Measurements from ENCODE around the gene BICDL1. TPM values are rescaled to one million over a fixed set of nuclear protein-coding genes. Genes with fewer than 3 reads are reported as not detected.

BICDL1 gene
- total and polyA plus RNA-seq, 2 donors (not counting 1 experiment from before 2014, with no cell fraction given): not detected

DNA sequence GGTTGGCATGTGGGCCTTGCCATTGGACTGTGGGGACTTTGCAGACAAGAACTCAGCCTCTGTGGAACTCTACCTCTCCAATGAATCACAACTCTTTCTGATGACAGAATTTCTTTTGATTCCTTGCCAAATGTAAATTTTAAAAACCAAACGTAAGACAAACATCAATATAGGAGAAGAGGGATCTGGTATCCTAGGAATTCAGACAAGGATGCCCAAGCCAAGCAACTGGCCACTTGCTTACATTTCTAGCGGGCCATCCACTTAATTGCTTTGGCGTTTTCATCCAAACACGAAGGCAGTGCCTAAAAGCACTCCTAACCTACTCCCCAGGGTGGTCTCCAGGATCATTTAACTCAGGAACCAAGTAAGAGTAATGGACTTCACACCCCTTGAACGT is 150.9 kb downstream of the BICDL1 start:
- TF ChIP-seq, protein P1, sequence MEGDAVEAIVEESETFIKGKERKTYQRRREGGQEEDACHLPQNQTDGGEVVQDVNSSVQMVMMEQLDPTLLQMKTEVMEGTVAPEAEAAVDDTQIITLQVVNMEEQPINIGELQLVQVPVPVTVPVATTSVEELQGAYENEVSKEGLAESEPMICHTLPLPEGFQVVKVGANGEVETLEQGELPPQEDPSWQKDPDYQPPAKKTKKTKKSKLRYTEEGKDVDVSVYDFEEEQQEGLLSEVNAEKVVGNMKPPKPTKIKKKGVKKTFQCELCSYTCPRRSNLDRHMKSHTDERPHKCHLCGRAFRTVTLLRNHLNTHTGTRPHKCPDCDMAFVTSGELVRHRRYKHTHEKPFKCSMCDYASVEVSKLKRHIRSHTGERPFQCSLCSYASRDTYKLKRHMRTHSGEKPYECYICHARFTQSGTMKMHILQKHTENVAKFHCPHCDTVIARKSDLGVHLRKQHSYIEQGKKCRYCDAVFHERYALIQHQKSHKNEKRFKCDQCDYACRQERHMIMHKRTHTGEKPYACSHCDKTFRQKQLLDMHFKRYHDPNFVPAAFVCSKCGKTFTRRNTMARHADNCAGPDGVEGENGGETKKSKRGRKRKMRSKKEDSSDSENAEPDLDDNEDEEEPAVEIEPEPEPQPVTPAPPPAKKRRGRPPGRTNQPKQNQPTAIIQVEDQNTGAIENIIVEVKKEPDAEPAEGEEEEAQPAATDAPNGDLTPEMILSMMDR (conservative IDR thresholded peaks at IDR 0.05 in 1 of 2, IDR thresholded peaks at IDR 0.05 in 1 of 2; ENCODE audit: low read depth in 1 of 2, low read length in 2 of 2): no peak
- no peak for TF ChIP-seq EZH2 (IDR thresholded peaks at IDR 0.05; ENCODE audit: low read length, missing control alignments)
- peak in 1 of 2 donors; percentile 65 for DNase-seq (ENCODE audit: low read depth in 2 of 2)
- no peaks in the 10 kb centered on the region for H3K4me1 ChIP-seq (ENCODE audit: control insufficient read depth, extremely low read depth, insufficient read depth, low read length)
- H3K79me2 ChIP-seq (ENCODE audit: control insufficient read depth, insufficient read depth, low read length): no peaks in the 10 kb centered on the region
- H3K27ac ChIP-seq (ENCODE audit: insufficient read depth, low read length): no peak overlapping the region
- H3K9me3 ChIP-seq (ENCODE audit: control insufficient read depth, insufficient read depth, low read depth, low read length): no peaks in the 10 kb centered on the region
- peak overlapping the region; percentile 1 for H3K9ac ChIP-seq (ENCODE audit: insufficient read depth, low read length)
- peaks cover 46% of the 10 kb centered on the region for H3K36me3 ChIP-seq (ENCODE audit: control insufficient read depth, insufficient read depth, low read length)
- H3K4me2 ChIP-seq (ENCODE audit: extremely low read depth, insufficient read depth, low read length): peak overlapping the region; percentile 10
- H3K4me3 ChIP-seq (replicated peaks in 1 of 4; ENCODE audit: control extremely low read depth in 1 of 4, insufficient read depth in 1 of 4, low read depth in 3 of 4, low read length in 4 of 4): no peak overlapping the region
- H4K20me1 ChIP-seq (ENCODE audit: control insufficient read depth, extremely low read depth, insufficient read depth, low read length): no peaks in the 10 kb centered on the region
- H3K27me3 ChIP-seq (ENCODE audit: control insufficient read depth, insufficient read depth, low read length): no peaks in the 10 kb centered on the region
- no peak overlapping the region for H2AFZ ChIP-seq (ENCODE audit: low read length)

DNA sequence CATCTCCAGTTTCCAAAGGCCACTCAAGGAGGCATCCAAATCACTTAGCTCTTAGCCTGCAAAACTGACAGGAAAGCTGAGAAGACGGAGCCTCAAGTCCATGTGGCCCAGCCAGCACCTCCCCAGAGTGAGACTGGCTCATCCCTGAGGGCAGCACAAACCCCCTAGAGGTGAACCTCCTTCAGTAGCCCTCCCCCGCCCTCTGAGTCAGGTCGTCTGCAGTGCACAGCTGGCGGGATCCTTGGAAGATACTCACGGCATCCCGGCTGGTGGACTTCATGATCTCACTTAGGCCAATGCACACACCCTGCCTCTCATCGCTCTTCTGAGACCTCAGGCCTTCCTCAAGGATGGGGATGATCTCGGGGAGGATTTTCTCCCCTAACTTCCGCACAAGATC is 151.6 kb downstream of the BICDL1 start:
- Histone ChIP-seq H2AFZ (ENCODE audit: low read length) (no peak overlapping the region), H3K4me2 (ENCODE audit: extremely low read depth, insufficient read depth, low read length) (no peak overlapping the region), H3K27ac (ENCODE audit: insufficient read depth, low read length) (no peak overlapping the region), H3K4me1 (ENCODE audit: control insufficient read depth, extremely low read depth, insufficient read depth, low read length) (no peaks in the 10 kb centered on the region), H3K36me3 (ENCODE audit: control insufficient read depth, insufficient read depth, low read length) (peaks cover 49% of the 10 kb centered on the region), H3K4me3 (replicated peaks in 1 of 4; ENCODE audit: control extremely low read depth in 1 of 4, insufficient read depth in 1 of 4, low read depth in 3 of 4, low read length in 4 of 4) (no peak overlapping the region), H3K9me3 (ENCODE audit: control insufficient read depth, insufficient read depth, low read depth, low read length) (no peaks in the 10 kb centered on the region), H4K20me1 (ENCODE audit: control insufficient read depth, extremely low read depth, insufficient read depth, low read length) (no peaks in the 10 kb centered on the region), H3K79me2 (ENCODE audit: control insufficient read depth, insufficient read depth, low read length) (no peaks in the 10 kb centered on the region), H3K27me3 (ENCODE audit: control insufficient read depth, insufficient read depth, low read length) (no peaks in the 10 kb centered on the region), H3K9ac (ENCODE audit: insufficient read depth, low read length) (no peak overlapping the region)
- TF ChIP-seq, protein P1 (conservative IDR thresholded peaks at IDR 0.05 in 1 of 2, IDR thresholded peaks at IDR 0.05 in 1 of 2; ENCODE audit: low read depth in 1 of 2, low read length in 2 of 2): no peak
- no peak for TF ChIP-seq EZH2 (IDR thresholded peaks at IDR 0.05; ENCODE audit: low read length, missing control alignments)
- no peak for DNase-seq (ENCODE audit: low read depth in 2 of 2)

DNA sequence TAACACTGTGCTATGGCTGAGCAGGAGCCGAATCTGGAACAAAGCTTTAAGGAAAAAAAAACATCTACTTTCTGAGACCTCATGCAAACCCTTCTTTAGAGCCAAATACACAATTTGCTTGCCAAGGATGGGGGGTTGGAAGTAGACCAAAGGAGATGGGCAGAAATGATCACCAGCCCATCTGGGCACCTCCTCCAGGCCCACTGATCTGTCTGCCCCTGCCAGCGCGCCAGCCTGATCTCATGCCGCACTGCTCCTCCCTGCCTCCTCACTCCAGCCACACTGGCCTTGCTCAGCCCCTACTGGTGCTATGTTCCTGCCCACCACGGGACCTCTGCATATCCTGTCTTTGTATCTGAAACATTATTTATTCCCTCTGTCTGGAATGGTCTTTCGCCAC is 152.3 kb downstream of the BICDL1 start:
- no peak overlapping the region for H3K4me2 ChIP-seq (ENCODE audit: extremely low read depth, insufficient read depth, low read length)
- peaks cover 47% of the 10 kb centered on the region for H3K36me3 ChIP-seq (ENCODE audit: control insufficient read depth, insufficient read depth, low read length)
- H3K79me2 ChIP-seq (ENCODE audit: control insufficient read depth, insufficient read depth, low read length): no peaks in the 10 kb centered on the region
- no peak overlapping the region for H3K9ac ChIP-seq (ENCODE audit: insufficient read depth, low read length)
- H3K4me3 ChIP-seq (replicated peaks in 1 of 4; ENCODE audit: control extremely low read depth in 1 of 4, insufficient read depth in 1 of 4, low read depth in 3 of 4, low read length in 4 of 4): no peak overlapping the region
- no peak overlapping the region for H3K27ac ChIP-seq (ENCODE audit: insufficient read depth, low read length)
- TF ChIP-seq, protein P1 (conservative IDR thresholded peaks at IDR 0.05 in 1 of 2, IDR thresholded peaks at IDR 0.05 in 1 of 2; ENCODE audit: low read depth in 1 of 2, low read length in 2 of 2): no peak
- TF ChIP-seq EZH2 (IDR thresholded peaks at IDR 0.05; ENCODE audit: low read length, missing control alignments): no peak
- H3K9me3 ChIP-seq (ENCODE audit: control insufficient read depth, insufficient read depth, low read depth, low read length): no peaks in the 10 kb centered on the region
- H3K27me3 ChIP-seq (ENCODE audit: control insufficient read depth, insufficient read depth, low read length): no peaks in the 10 kb centered on the region
- DNase-seq (ENCODE audit: low read depth in 2 of 2): no peak
- H4K20me1 ChIP-seq (ENCODE audit: control insufficient read depth, extremely low read depth, insufficient read depth, low read length): no peaks in the 10 kb centered on the region
- no peaks in the 10 kb centered on the region for H3K4me1 ChIP-seq (ENCODE audit: control insufficient read depth, extremely low read depth, insufficient read depth, low read length)
- H2AFZ ChIP-seq (ENCODE audit: low read length): no peak overlapping the region
